HepG2 (cell line): ENCODE measurements around the gene NBEAL2. TPM values are rescaled to one million over a fixed set of nuclear protein-coding genes. Genes with fewer than 3 reads are reported as not detected.

Experiments
- BORCS8-MEF2B ChIP-seq: sonication (generic); formaldehyde crosslinking; IDR thresholded peaks from 2 replicates; pipeline ENCODE4 v1.8.0; 2022; ENCODE audit warnings: mild to moderate bottlenecking, missing genetic modification reagents
- CCAR2 ChIP-seq: fragments of 200-400 bp; formaldehyde crosslinking; optimal IDR thresholded peaks from 2 replicates; pipeline ENCODE3; 2018; ENCODE audit warnings: low read depth, mild to moderate bottlenecking, low read length, moderate library complexity
- ELF3 ChIP-seq: IDR thresholded peaks from 2 replicates; pipeline ENCODE4 v1.6.1; 2016; ENCODE audit warnings: missing genetic modification reagents, missing compliant biosample characterization
- JUN ChIP-seq: sonication (generic); formaldehyde crosslinking; IDR thresholded peaks from 2 replicates; pipeline ENCODE4 v1.4.0; 2020; ENCODE audit warnings: mild to moderate bottlenecking, missing genetic modification reagents
- KLF16 ChIP-seq, 2 experiments: sonication (generic) in 1 of 2; formaldehyde crosslinking in 1 of 2; IDR thresholded peaks; 2 replicates each; pipeline versions ENCODE4 v1.6.1 to v1.8.0; 2016 to 2023; ENCODE audit warnings: missing genetic modification reagents in 2 of 2, missing compliant biosample characterization in 1 of 2
- SALL2 ChIP-seq: sonication (generic); formaldehyde crosslinking; IDR thresholded peaks from 2 replicates; pipeline ENCODE4 v1.8.1; 2023; ENCODE audit warnings: mild to moderate bottlenecking, missing genetic modification reagents, inconsistent platforms
- THAP11 ChIP-seq: IDR thresholded peaks from 2 replicates; pipeline ENCODE4 v1.6.1; 2016; ENCODE audit warnings: missing biosample characterization, missing genetic modification reagents
- ZNF367 ChIP-seq: sonication (generic); formaldehyde crosslinking; IDR thresholded peaks from 2 replicates; pipeline ENCODE4 v1.4.0; 2020; ENCODE audit warnings: missing genetic modification reagents, borderline replicate concordance
- ZNF430 ChIP-seq: sonication (generic); formaldehyde crosslinking; IDR thresholded peaks from 2 replicates; pipeline ENCODE4 v1.9.0; 2021; ENCODE audit warnings: mild to moderate bottlenecking, missing genetic modification reagents
- ZNF724P ChIP-seq: sonication (generic); formaldehyde crosslinking; IDR thresholded peaks from 2 replicates; pipeline ENCODE4 v1.8.0; 2022; ENCODE audit warnings: missing genetic modification reagents, borderline replicate concordance
- polyA plus RNA-seq, 8 experiments: library from polyadenylated mRNA; depleted of rRNA in 3 of 8; stranded (reverse) in 7 of 8; unstranded in 1 of 8; fragments of >200 nt; fragmentation: Illumina TruSeq in 4 of 8; extraction: Trizol in 4 of 8; gene quantifications; 2 replicates each; pipeline versions ENCODE4 v1.2.1 to v1.2.3, GENCODE V29; 2011 to 2016; ENCODE audit warnings: low read depth in 4 of 8, missing spikeins in 1 of 8, mixed read lengths in 1 of 8; ENCODE audit not compliant: insufficient read depth in 1 of 8
- total RNA-seq, 5 experiments: library from RNA; depleted of rRNA; stranded (reverse); fragments of >200 nt; fragmentation: Illumina TruSeq; extraction: Trizol; gene quantifications; 2 replicates each; pipeline ENCODE4 v1.2.3, GENCODE V29; 2016; ENCODE audit warnings: low read depth in 1 of 5
- TF ChIP-seq, protein P1 (sequence below): sonication (generic); formaldehyde crosslinking; IDR thresholded peaks from 2 replicates; pipeline ENCODE4 v1.4.0; 2020; ENCODE audit warnings: missing genetic modification reagents, borderline replicate concordance
- TF ChIP-seq, protein P2 (sequence below): sonication (generic); formaldehyde crosslinking; IDR thresholded peaks from 2 replicates; pipeline ENCODE4 v1.4.0; 2020; ENCODE audit warnings: missing genetic modification reagents, borderline replicate concordance

NBEAL2 gene
- total and polyA plus RNA-seq, 2 of the 13 experiments (the other 11 are each of a cell fraction or from before 2014, with no cell fraction given), result 9.7 to 12.4 TPM

DNA sequence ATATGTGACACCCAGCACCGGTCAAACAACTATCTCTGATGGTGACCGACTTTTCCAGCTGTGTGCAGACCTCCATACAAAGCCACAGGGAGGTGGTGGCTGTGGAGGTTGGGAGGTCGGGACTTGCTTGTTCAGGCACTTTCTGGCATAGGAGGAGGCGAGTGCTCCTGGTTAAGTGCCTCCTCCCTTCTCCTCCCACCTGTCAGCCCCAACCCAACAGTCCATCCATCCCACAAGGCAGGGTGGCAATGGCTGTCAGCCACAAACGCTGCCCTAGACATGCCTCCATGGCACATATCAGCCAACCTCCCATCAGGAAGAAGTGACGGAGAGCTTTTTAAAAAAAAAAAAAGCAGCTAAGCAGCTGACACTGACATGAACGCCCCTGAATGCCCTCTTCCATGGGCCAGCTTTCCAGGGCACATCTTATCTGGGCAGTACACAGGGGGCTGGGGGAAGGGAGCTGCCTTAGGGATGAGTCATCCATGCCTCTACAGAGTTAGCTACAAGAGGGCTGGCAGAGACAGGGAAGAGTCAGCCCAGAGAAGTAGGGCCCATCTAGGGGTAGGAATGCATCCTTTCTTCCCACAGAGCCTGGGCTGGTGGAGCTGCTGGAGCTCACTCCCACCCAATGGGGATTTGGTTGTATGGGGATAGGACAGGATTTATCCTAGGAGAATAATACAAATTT is 44.2 kb upstream of the NBEAL2 start (continued):
- TF ChIP-seq SALL2 (CRISPR knock-in tag) (no peak), ZNF724P (CRISPR knock-in tag) (0 out of 2 replicates have a peak, but pooled peaks have one; percentile 29), JUN (CRISPR knock-in tag) (peak; percentile 83; the same call in 1 of the 2 replicates), ZNF430 (CRISPR knock-in tag) (no peak), ELF3 (CRISPR knock-in tag) (peak; percentile 40; the same call in 1 of the 2 replicates), THAP11 (CRISPR knock-in tag) (peak; percentile 46; the same call in 1 of the 2 replicates), ZNF367 (no peak), CCAR2 (peak; percentile 48), BORCS8-MEF2B (CRISPR knock-in tag) (no peak), KLF16 (CRISPR knock-in tag; IDR thresholded peaks at IDR 0.05) (0 out of 4 replicates have a peak, but pooled peaks of 1 of the 2 experiments have one; percentile 37)
- TF ChIP-seq, protein P1, sequence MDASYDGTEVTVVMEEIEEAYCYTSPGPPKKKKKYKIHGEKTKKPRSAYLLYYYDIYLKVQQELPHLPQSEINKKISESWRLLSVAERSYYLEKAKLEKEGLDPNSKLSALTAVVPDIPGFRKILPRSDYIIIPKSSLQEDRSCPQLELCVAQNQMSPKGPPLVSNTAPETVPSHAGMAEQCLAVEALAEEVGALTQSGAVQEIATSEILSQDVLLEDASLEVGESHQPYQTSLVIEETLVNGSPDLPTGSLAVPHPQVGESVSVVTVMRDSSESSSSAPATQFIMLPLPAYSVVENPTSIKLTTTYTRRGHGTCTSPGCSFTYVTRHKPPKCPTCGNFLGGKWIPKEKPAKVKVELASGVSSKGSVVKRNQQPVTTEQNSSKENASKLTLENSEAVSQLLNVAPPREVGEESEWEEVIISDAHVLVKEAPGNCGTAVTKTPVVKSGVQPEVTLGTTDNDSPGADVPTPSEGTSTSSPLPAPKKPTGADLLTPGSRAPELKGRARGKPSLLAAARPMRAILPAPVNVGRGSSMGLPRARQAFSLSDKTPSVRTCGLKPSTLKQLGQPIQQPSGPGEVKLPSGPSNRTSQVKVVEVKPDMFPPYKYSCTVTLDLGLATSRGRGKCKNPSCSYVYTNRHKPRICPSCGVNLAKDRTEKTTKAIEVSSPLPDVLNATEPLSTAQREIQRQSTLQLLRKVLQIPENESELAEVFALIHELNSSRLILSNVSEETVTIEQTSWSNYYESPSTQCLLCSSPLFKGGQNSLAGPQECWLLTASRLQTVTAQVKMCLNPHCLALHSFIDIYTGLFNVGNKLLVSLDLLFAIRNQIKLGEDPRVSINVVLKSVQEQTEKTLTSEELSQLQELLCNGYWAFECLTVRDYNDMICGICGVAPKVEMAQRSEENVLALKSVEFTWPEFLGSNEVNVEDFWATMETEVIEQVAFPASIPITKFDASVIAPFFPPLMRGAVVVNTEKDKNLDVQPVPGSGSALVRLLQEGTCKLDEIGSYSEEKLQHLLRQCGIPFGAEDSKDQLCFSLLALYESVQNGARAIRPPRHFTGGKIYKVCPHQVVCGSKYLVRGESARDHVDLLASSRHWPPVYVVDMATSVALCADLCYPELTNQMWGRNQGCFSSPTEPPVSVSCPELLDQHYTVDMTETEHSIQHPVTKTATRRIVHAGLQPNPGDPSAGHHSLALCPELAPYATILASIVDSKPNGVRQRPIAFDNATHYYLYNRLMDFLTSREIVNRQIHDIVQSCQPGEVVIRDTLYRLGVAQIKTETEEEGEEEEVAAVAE (CRISPR knock-in tag), result no peak
- TF ChIP-seq, protein P2, sequence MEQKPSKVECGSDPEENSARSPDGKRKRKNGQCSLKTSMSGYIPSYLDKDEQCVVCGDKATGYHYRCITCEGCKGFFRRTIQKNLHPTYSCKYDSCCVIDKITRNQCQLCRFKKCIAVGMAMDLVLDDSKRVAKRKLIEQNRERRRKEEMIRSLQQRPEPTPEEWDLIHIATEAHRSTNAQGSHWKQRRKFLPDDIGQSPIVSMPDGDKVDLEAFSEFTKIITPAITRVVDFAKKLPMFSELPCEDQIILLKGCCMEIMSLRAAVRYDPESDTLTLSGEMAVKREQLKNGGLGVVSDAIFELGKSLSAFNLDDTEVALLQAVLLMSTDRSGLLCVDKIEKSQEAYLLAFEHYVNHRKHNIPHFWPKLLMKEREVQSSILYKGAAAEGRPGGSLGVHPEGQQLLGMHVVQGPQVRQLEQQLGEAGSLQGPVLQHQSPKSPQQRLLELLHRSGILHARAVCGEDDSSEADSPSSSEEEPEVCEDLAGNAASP, result peak; percentile 75; the same call in 1 of the 2 replicates
